GM21723 (cell line): ENCODE results near the gene CAMK1D.
"Not testable (repeated sequence)": the region's sequence is repeated elsewhere in the genome, so short reads cannot be mapped to it uniquely, and the experiment has no call there.

ENCODE experiments used
- ATAC-seq: cut with Tn5 transposase; IDR thresholded peaks from one replicate; pipeline ENCODE4 v1.9.1; 2021; ENCODE audit warnings: mild to moderate bottlenecking, moderate library complexity; ENCODE audit not compliant: unreplicated experiment

Gene CAMK1D

GRCh38 chr10:12489357-12489756 lies 140.0 kb downstream of the CAMK1D start:
- ATAC-seq, result no peak

- no peak for ATAC-seq
Observed at GRCh38 chr10:12489806-12490205, 140.5 kb downstream of the CAMK1D start.

GRCh38 chr10:12490963-12491362 lies 141.6 kb downstream of the CAMK1D start:
- ATAC-seq, result no peak

GRCh38 chr10:12491491-12491890 lies 142.1 kb downstream of the CAMK1D start:
- ATAC-seq, result no peak

GRCh38 chr10:12492016-12492415 lies 142.7 kb downstream of the CAMK1D start:
- ATAC-seq, result no peak

- ATAC-seq, result not testable (repeated sequence)
Observed at GRCh38 chr10:12497046-12497445, 147.7 kb downstream of the CAMK1D start.

- ATAC-seq, result no peak
Observed at GRCh38 chr10:12499076-12499986, 150.0 kb downstream of the CAMK1D start.

GRCh38 chr10:12500381-12501303 lies 151.3 kb downstream of the CAMK1D start:
- ATAC-seq, result no peak

GRCh38 chr10:12501324-12501723 lies 152.0 kb downstream of the CAMK1D start:
- ATAC-seq, result no peak

GRCh38 chr10:12501841-12502525 lies 152.6 kb downstream of the CAMK1D start:
- ATAC-seq, result no peak

- no peak for ATAC-seq
Observed at GRCh38 chr10:12502526-12503274, 153.4 kb downstream of the CAMK1D start.

GRCh38 chr10:12503311-12503710 lies 154.0 kb downstream of the CAMK1D start:
- no peak for ATAC-seq

GRCh38 chr10:12504176-12504575 lies 154.8 kb downstream of the CAMK1D start:
- ATAC-seq, result no peak

GRCh38 chr10:12504628-12505027 lies 155.3 kb downstream of the CAMK1D start:
- ATAC-seq, result no peak

GRCh38 chr10:12505683-12506082 lies 156.3 kb downstream of the CAMK1D start:
- no peak for ATAC-seq

- ATAC-seq, result no peak
Observed at GRCh38 chr10:12507165-12507850, 158.0 kb downstream of the CAMK1D start.

GRCh38 chr10:12508165-12508564 lies 158.8 kb downstream of the CAMK1D start:
- ATAC-seq, result no peak

GRCh38 chr10:12509016-12509793 lies 159.9 kb downstream of the CAMK1D start:
- ATAC-seq, result no peak

- no peak for ATAC-seq
Observed at GRCh38 chr10:12509794-12510100, 160.4 kb downstream of the CAMK1D start.
